Right forelimb (tissue), 1 donor: ENCODE measurements around the gene FOXN1.

Experiments
- DNase-seq: peaks from one replicate; pipeline ENCODE4 v3.0.0-alpha.2; 2018

The FOXN1 gene

DNA sequence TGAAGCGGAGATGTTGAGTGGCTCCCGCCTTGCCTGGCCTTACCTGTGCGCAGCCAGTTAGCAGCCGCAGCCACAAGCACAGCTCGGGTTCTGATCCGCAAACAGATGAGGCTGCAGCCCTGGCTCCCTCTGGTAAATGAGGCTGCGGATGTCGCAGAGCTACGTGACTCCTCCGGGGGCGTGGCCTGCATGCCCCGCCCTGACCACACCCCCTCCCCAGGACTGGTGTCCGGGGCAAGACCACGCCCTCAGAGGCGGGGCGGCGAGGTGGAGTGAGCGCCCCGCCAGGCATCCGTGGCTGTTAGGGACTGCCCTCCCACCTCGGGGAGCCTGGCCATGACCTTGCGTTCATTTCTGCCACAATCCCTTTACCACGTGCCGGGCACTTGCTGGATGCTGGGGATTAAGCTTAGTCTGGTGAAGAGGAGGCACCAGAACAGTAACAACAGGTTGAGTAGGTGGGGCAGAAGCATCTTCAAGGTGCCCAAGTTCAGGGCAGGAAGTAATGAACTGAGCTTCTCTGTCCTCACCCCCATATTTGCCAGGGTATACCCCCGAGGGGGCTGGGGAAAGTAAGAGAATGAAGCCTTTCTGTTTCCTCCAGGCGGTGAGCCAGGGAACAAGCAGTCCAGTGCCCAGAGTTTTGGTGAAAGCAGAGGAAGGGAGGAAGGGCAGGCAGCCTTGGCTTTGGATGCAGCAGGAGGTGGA, 70.8 kb downstream of the FOXN1 start, which contains the start of gene ALDOC:
TSS of gene ALDOC (minus strand) at position 138 of the 708 bp plus-strand sequence. CDS start 1,363 bp downstream, outside the sequence.
- peak; percentile 88 for DNase-seq

DNA sequence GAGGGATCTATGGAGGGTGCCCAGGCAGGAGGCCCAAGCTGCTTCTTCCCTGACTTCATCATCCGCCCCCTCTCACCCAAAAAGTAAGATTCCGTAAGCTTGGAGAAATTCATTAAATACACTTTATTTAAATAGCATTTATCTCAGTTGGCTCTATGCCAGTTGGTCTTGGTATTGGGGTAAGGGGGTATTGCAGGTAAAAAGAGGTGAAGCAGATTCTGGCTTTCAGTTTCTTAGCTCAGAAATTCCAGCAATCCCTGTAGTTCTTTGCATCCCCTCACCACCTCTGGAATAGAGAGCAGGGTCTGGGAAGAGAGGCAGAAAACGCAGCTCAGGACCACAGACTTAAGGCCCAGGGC, 71.3 kb downstream of the FOXN1 start:
- DNase-seq = no peak

DNA sequence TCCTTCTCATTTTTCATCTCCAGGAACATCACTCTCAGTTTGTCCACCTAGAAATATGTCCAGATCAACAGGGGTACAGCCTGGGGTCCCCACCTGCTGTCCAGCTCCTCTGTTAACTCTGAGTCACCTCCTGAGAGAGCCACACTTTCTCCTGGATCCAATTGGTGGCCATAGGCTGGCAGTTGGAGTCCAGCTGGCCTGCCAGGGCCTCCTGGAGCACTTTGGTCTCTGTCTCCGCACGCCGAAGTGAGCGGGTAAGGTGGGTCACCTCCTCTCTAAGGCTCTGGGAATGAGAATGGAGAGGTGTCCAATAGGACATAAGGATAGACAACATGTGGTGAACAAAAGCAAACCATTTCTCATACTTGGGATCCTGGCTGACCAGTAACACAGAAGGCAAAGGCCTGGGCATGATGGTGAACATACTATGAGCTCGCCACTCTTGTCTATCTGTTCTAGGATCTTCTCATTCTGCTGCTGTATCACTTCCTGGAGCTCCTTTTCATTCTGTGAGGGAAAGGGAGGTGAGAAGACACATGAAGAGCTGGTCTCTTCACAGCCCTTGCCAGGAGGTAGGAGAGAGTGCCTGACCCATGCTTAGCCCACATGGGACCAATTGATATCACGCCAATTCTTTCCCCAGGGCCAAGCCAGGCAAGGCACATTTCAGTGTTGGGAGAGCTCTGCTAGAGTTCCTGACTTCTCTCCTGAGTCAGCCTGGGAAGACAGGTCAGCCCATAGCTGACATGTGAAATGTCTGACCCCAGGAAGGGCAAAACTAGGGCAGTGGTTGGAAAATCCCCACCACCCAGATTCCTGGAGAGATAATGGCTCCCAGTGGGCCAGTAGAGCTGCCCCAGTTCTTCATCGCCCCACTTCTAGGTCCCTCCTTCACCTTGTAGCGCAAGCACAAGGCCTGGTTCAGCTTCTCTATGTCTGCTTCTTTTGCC, 72.4 kb downstream of the FOXN1 start:
- no peak for DNase-seq

DNA sequence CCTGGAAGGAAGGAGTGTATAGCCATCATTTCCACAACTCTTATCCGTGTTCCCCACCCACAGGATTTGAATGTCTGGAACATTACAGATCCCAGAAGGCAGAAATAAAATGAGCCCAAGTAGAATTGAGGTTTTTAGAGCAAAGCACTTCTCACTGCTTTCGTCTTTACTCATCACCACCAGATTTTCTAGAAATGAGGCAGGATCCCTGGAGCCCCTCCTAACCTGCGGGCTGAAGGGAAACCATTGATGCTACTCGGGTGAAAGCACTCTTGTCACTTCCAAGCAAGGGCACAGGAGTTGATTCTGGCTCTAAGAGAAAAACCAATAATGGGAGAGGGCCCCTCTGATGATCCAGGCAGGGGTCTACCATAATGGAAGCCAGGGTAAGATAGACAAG, 73.4 kb downstream of the FOXN1 start:
- no peak for DNase-seq

DNA sequence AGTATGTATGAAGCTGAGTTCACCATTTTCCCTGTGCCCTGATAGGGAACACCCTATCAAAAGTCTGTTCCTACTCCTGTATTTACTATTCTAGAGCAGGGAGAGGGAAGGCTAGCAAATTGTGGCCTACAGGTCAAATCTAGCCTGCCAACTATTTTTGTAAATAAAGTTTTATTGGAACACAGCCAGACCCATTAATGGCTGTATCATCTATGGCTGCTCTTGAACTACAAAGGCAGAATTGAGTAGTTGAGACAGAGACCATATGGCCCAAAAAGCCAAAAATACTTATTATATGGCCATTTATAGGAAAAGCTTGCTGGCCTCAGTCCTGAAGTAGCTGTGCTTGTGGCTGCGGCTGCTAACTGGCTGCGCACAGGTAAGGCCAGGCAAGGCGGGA, 74.8 kb downstream of the FOXN1 start:
- DNase-seq = no peak

DNA sequence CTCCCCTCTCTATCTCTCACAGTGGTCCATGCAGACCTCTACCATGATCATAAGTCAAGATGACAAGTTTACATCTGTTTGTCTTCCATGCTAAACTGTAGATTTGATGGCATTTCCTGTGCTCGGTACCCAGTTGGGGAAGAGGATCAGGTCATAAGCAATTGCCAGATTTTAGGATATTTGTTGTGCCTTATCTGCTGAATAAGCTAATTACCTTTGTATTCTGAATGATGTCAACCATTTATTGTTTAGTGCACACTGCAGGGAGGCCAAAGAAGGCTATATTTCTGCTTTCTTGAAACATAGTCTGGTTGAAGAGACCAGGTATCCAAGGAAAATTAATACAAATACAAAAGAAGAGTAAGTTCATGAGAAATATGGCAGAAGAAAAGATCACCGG, 76.4 kb downstream of the FOXN1 start:
- DNase-seq = no peak

DNA sequence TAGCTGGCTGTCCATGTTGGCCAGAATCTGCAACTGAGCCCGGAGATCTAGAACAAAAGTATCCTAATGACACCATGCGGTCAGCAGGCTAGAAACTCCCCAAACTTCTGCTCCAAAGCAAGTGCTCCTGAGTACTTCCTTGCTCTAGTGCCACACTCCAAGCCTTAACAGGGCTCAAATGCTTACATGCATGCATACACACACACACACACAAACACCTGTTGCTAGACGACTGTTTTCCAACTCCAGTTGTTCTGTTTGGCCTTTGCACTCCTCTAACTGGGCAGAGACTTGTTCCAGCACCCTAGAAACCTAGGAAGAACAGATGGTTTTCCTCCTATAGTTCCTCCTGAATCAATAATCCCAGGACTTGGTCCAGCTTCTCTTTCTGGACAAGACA, 78.3 kb downstream of the FOXN1 start:
- DNase-seq = no peak

DNA sequence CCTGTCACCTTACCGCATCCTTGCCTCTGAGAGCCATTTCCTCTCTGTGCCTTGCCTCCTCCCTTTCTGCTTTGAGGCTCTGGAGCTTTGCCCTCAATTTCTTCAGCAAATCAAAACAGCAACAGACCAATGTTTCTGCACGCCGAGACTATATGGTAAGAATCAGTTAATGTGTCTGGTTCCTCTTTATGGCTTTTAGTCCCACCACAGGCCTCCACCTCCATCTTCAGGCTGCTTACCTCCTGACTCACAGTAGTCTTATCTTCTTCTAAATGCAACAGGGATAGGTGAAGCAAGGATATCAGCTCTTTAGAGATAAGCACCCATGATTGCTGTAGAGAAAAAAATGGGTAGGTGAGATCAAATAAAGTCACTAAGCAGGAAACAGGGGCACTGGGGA, 79.7 kb downstream of the FOXN1 start:
- no peak for DNase-seq
